Measurements from ENCODE around the gene MARS2. TPM values are rescaled to one million over a fixed set of nuclear protein-coding genes. Genes with fewer than 3 reads are reported as not detected.

The MARS2 gene
- total RNA-seq, 1 donor from 2014 or later = 11.9 TPM

- H3K27me3 ChIP-seq (ENCODE audit: control insufficient read depth, insufficient read depth, low read length) = no peaks in the 10 kb centered on the region
- H3K36me3 ChIP-seq (ENCODE audit: control insufficient read depth, insufficient read depth, low read length) = no peaks in the 10 kb centered on the region
- H3K4me3 ChIP-seq (ENCODE audit: low read depth, low read length) = no peak overlapping the region
- no peak for TF ChIP-seq CTCF (IDR thresholded peaks at IDR 0.05; ENCODE audit: insufficient read depth, low read length, poor library complexity, severe bottlenecking)
- no peak for DNase-seq (ENCODE audit: low read depth)
Measured at GRCh38 chr2:197740200-197740599, 35.0 kb downstream of the MARS2 start.

Other genes starting within 250 kb of the MARS2 start
- gene HSPD1, start 205.5 kb upstream of the MARS2 start, total RNA-seq = 204 and 237 TPM in 2 replicates
- gene HSPE1, start 205.0 kb upstream of the MARS2 start, total RNA-seq = 91.7 and 96.5 TPM in 2 replicates
- 37.1 and 55.4 TPM in 2 replicates for gene MOB4, start 189.3 kb upstream of the MARS2 start, total RNA-seq
- under 0.01 and 0.07 TPM in 2 replicates for gene RFTN2, start 29.8 kb upstream of the MARS2 start, total RNA-seq
- not detected in 2 replicates for gene BOLL, start 80.0 kb downstream of the MARS2 start, total RNA-seq
- gene PLCL1, start 99.2 kb downstream of the MARS2 start, total RNA-seq = 0.08 and 0.14 TPM in 2 replicates